Body of pancreas (tissue), 4 donors: ENCODE results near the gene ST6GALNAC4. TPM values are rescaled to one million over a fixed set of nuclear protein-coding genes. Genes with fewer than 3 reads are reported as not detected.

ENCODE experiments used
- ATAC-seq: fragments of 150-250 bp; one replicate; pipeline ENCODE4 v1.9.1; 2016
- DNase-seq, 4 donors: peaks; one replicate each; pipeline ENCODE4 v3.0.0-alpha.2; 2019
- H3K27ac ChIP-seq, 4 donors: fragments of 200-600 bp; sonication (generic); 1 replicate in 3 of 4; 2 replicates in 1 of 4; pipeline versions ENCODE4 v1.5.1 to v1.6.1; 2016 to 2019; ENCODE audit warnings: mild to moderate bottlenecking in 1 of 4, mixed read lengths in 1 of 4, moderate library complexity in 1 of 4
- H3K27me3 ChIP-seq, 2 donors: fragments of 200-600 bp; sonication (generic); one replicate each; pipeline ENCODE4 v1.6.0; 2016; ENCODE audit warnings: mild to moderate bottlenecking in 1 of 2
- H3K36me3 ChIP-seq, 2 donors: fragments of 200-600 bp; sonication (generic); replicated peaks in 1 of 2; 2 replicates each; pipeline ENCODE4 v1.5.1; 2016; ENCODE audit warnings: low read depth in 2 of 2; ENCODE audit not compliant: insufficient read depth in 1 of 2
- H3K4me1 ChIP-seq: fragments of 200-600 bp; sonication (generic); one replicate; pipeline ENCODE4 v1.6.0; 2016
- H3K4me3 ChIP-seq, 2 donors: fragments of 200-600 bp; sonication (generic); 1 replicate in 1 of 2; 2 replicates in 1 of 2; pipeline ENCODE4 v1.5.1; 2016 to 2019
- H3K9me3 ChIP-seq, 3 donors: fragments of 200-600 bp; sonication (generic); 1 replicate in 2 of 3; 2 replicates in 1 of 3; pipeline ENCODE4 v1.5.1; 2016
- CTCF ChIP-seq, 7 experiments: fragments of 450-650 bp in 4 of 7; fragments of 200-600 bp in 3 of 7; sonication (generic) in 3 of 7; IDR thresholded peaks; one replicate each; pipeline ENCODE4 v1.5.1; 2016 to 2019; ENCODE audit warnings: antibody characterized with exemption in 7 of 7
- POLR2A ChIP-seq, 3 donors: fragments of 450-650 bp; IDR thresholded peaks; one replicate each; pipeline ENCODE4 v1.6.1; 2016; ENCODE audit warnings: antibody characterized with exemption in 3 of 3, mild to moderate bottlenecking in 2 of 3
- WGBS, 2 donors: methylation state at CpG; one replicate each; pipeline ENCODE4 v1.1.5; 2017; 5-methylcytosine and 5-hydroxymethylcytosine counted together
- intact Hi-C: fragments of 100-400 bp; cut with DNase I; formaldehyde crosslinking; loops from one replicate; pipeline ENCODE4 v1.15.1; 2023
- total RNA-seq, 2 donors: library from RNA; depleted of rRNA; stranded (reverse); fragments of >200 nt; gene quantifications; one replicate each; pipeline ENCODE4 v1.1.0, GENCODE V29; 2016

The ST6GALNAC4 gene
- total RNA-seq, 2 donors from 2014 or later, result 36.6 to 63.8 TPM

GRCh38 chr9:127959398-127959797 lies 42.6 kb upstream of the ST6GALNAC4 start:
- no peak for ATAC-seq
- DNase-seq, result no peak
- intact Hi-C loops, result no loop called here
- Histone ChIP-seq H3K27me3 (no peaks in the 10 kb centered on the region), H3K4me1 (peaks cover 64% of the 10 kb centered on the region), H3K36me3 (no peaks in the 10 kb centered on the region), H3K4me3 (no peak overlapping the region), H3K27ac (peak overlapping the region in 1 of 4 donors; percentile 11), H3K9me3 (no peaks in the 10 kb centered on the region)
- TF ChIP-seq CTCF (IDR thresholded peaks at IDR 0.05) (no peak), POLR2A (IDR thresholded peaks at IDR 0.05) (no peak)
- 95 to 98% methylated on average over 4 of the region's 4 CpGs for WGBS, 2 donors

GRCh38 chr9:127958728-127959127 lies 41.9 kb upstream of the ST6GALNAC4 start:
- no peak overlapping the region for H3K27ac ChIP-seq
- H3K27me3 ChIP-seq, result no peaks in the 10 kb centered on the region
- 96 to 100% methylated on average over 1 of the region's 1 CpG for WGBS, 2 donors
- intact Hi-C loops, result no loop called here
- no peak overlapping the region for H3K4me3 ChIP-seq
- ATAC-seq (no peak), DNase-seq (no peak)
- peaks cover 64% of the 10 kb centered on the region for H3K4me1 ChIP-seq
- H3K9me3 ChIP-seq, result no peaks in the 10 kb centered on the region
- no peaks in the 10 kb centered on the region for H3K36me3 ChIP-seq
- TF ChIP-seq POLR2A (IDR thresholded peaks at IDR 0.05) (no peak), CTCF (IDR thresholded peaks at IDR 0.05) (no peak)

DNA sequence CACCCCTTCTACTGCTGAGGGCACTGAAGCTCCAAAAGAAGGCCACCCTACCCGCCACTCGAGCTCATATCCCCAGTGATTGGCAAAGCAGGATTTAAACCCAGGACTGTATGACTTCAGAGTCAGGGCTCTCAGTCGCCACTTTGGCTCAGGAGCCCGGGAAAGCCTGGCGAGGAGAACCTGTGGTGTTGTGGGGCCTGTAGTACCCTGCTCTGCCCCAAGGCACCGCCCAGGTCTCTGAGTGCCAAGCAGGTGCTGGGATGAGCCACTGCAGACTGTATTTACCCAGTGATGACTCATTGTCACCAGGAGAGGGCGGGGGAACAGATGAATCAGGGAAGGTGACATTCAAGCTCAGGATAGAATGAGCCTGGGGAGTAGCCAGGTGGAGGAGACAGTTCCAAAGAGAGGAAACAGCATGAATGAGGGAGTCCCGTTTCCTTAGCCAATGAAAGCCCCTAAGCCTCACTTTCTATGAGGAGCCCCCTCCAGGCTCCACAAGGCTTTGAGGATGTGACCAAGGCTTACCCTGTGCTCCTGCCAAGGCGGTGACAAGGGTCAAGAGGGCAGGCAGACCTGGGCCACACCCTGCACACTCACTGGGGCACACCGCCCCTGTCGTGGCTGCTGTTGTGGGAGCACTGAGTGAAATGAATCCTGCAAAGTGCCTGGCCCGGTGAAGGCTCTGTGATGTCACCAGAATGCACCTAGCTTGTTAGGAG lies 38.6 kb upstream of the ST6GALNAC4 start:
- intact Hi-C loops, result no loop called here
- Histone ChIP-seq H3K4me3 (no peak overlapping the region), H3K27me3 (no peaks in the 10 kb centered on the region), H3K4me1 (peaks cover 61% of the 10 kb centered on the region), H3K9me3 (no peaks in the 10 kb centered on the region), H3K36me3 (no peaks in the 10 kb centered on the region), H3K27ac (peak overlapping the region; percentile 80 to 86 (median 82))
- TF ChIP-seq CTCF (IDR thresholded peaks at IDR 0.05) (peak in 6 of 7 experiments; percentile 39 to 91 (median 81)), POLR2A (IDR thresholded peaks at IDR 0.05) (peak in 1 of 3 donors; percentile 10)
- DNase-seq, result peak; percentile 86 to 97 (median 94)
- WGBS, 2 donors, result 24 to 29% methylated on average over 9 to 12 of the region's 12 CpGs
- peak; percentile 87 for ATAC-seq

- H3K4me3 ChIP-seq, result no peak overlapping the region
- intact Hi-C loops, result no loop called here
- TF ChIP-seq POLR2A (IDR thresholded peaks at IDR 0.05) (peak in 1 of 3 donors; percentile 0), CTCF (IDR thresholded peaks at IDR 0.05) (no peak)
- no peaks in the 10 kb centered on the region for H3K9me3 ChIP-seq
- no peak for DNase-seq
- no peaks in the 10 kb centered on the region for H3K36me3 ChIP-seq
- H3K4me1 ChIP-seq, result peaks cover 61% of the 10 kb centered on the region
- no peaks in the 10 kb centered on the region for H3K27me3 ChIP-seq
- no peak for ATAC-seq
- H3K27ac ChIP-seq, result peak overlapping the region; percentile 80 to 86 (median 82)
- WGBS, 2 donors, result 55 to 77% methylated on average over 8 to 13 of the region's 13 CpGs
Observed at GRCh38 chr9:127954831-127955293, 38.0 kb upstream of the ST6GALNAC4 start.
